Measurements from ENCODE around the gene CTTNBP2. TPM values are rescaled to one million over a fixed set of nuclear protein-coding genes. Genes with fewer than 3 reads are reported as not detected.

Gene CTTNBP2
- total RNA-seq, 1 experiment from 2014 or later: 0.48 TPM

DNA sequence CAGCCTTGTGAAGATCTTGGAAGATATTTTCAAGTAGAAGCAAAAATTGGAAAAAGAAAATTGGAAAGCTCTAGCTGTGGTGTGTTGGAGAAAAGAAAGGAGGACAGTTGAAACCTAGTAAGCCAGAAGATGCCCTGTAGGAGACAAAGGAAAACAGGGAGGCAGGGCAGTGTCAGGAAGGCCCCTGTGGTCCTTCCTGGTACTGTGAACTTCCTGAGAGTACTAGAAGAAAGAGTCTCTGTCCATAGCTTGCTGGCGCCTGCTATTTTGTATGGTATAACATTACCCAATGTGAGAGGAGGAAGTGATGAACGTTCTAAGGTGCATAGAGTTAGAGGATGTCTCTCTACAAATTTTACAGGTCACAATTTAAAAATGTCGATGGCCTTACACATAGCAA is 183.1 kb downstream of the CTTNBP2 start:
- DNase-seq (ENCODE audit: low read depth): no peak

DNA sequence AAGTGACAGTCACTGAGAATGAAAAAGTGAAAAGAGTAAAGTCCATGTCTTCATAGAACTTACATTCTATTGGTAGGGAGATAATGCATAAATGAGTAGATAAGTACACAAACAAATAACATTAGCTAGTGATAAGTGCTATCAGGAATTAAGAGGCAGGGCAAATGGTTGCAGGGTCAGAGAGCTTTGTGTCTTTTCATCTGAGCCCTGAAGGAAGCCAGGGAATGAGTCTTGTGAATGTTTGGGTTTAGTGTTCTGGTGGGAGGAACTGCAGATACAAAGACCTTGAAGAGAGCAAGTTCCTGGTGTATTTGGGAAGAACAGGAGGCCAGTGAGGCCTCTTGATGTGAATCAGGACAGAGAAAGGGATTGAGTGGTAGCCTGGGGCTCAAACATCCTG is 183.8 kb downstream of the CTTNBP2 start:
- no peak for DNase-seq (ENCODE audit: low read depth)

DNA sequence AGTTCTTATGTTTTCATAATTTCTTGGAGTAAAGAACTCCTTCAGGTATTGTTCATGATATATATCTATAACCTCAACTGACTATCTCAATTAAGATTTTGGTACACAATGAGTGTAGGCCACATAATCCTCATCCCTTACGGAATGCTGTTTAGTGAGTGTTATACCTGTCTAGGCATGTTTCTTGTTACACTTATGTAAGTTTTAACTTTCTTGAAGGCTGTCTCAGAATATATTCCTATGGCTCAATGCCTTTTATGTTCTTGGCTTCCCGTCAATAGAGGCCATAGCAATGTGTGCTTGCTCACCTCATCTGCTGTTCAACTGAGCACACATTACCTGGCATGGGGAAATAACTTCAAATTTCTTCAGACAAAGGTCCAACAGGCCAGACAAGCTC is 185.1 kb downstream of the CTTNBP2 start:
- no peak for DNase-seq (ENCODE audit: low read depth)

DNA sequence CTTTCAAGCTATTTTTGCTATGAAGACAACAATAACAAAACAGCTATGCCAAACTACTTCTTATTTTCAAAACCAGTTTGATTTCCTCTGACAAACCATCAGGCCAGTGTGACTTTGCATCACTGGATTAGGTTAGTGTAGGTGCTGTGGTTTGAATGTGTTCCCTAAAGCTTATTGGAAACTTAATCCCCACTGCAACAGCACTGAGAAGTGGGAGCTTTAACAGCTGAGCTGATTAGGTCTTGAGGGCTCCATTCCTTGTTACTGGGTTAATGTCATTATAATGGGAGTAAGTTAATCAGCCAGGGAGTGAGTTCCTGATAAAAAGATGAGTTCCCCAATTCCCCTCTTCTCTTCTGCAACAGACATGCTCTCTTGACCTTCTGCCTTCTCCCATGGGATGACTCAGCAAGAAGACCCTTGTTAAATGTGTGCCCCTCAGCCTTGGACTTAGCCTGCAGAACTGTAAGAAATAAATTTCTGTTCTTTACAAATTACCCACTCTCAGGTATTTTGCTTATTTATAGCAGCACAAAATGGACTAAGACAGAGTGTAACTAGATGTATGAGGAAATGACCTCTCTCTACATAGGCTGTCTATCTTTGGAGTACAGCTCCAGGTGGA is 186.8 kb downstream of the CTTNBP2 start:
- DNase-seq (ENCODE audit: low read depth): no peak

DNA sequence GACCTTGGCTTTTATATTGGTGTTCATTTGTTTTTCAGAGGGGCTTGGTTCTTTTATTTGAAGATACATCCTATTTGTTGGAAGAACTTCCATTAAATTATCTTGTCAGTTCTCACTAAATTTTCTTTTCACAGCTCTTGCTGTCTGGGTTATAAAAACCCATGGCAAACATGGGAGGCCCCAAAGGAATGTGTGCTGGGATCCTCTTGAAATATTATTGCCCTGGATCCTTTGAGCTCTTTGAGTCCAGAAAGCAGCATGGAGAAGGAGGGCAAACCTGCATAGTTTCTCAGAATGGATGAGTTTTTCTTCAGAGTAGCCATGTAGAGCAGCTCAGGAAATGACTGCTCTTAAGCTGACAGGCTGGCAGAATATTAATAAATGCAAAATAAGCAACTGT is 187.4 kb downstream of the CTTNBP2 start:
- no peak for DNase-seq (ENCODE audit: low read depth)

DNA sequence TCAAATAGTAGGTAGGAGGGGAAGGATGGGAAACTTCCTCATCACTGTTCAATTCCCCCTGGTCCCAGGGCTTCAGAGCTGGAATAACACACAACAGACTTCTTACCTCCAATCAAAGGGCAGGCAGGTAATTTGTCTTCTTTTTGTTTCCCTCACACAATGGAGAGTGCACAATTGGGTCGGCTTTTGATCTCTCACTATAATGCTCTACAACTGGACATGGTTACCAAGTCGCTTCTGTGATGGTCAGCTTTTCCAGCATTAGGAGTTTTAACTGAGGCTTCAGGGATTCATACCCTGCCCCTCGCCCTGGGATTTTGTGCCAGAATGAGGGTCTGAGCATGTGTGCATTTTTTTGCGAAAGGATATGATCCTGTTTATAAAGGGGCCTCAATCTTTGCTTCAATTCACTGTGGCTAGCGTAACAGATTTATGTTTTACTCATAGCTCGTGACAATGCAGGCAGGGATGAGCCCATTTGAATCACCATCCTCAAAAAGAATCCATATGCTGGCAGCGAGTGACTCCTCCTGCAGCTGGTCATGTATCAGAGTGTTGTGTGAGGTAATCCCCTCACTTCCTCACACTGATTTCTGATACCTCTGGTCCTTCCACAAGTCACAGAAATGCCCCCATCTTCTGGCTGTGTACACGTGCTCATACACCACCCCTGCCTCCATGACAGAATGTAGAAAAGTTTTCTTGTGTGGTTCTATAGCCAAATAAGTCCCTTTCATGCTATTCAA is 189.6 kb downstream of the CTTNBP2 start:
- DNase-seq (ENCODE audit: low read depth): no peak

DNA sequence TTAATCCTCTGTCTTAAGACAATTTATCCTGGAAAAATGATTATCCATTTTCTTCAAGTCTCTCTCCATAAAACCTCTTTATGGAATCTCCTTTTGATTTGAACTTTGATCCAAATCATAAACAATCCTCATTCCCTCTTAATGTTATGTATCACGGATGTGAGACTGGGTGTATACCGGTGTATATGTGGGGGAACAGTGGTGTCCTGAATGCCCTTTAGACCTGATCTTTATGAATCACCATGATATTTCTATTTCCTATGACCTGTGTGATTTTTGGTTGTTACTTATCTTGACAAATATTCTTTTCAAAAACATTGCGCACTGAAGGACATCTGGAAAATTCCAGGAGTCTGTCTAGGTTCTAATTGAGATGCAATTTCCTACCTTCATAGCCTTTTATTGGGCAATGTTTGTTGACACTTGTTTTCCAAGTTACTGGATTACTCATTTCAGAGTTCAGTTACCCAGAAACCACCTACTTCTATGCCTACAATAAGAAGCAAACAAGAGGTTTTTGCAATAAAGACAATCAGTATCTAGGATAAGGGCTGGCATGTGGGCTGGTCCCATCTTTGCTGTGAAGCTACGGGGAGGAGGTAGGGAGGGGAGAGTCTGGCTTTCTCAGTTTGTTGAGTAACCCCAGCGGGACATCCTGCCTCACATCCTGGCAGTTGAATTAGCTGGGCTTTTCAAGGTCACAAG is 190.4 kb downstream of the CTTNBP2 start:
- no peak for DNase-seq (ENCODE audit: low read depth)

DNA sequence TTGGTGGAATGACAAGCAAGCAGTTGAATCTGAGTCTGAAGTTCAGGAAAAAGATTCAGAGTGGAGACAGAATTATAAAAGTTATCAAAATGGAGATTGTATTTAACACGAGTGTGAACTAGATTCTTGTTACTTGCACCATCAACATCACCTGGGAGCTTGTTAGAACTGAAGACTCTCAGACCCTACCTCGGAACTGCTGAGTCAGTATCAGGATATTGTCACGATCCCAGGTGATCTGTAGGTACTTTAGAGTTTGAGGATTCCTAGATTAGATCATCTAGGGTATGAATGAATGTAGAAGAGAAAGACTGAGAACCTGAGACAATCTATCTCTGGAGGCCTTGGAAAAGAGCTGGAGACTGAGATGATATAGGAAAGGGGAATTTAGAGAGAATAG is 194.1 kb downstream of the CTTNBP2 start:
- DNase-seq (ENCODE audit: low read depth): no peak

DNA sequence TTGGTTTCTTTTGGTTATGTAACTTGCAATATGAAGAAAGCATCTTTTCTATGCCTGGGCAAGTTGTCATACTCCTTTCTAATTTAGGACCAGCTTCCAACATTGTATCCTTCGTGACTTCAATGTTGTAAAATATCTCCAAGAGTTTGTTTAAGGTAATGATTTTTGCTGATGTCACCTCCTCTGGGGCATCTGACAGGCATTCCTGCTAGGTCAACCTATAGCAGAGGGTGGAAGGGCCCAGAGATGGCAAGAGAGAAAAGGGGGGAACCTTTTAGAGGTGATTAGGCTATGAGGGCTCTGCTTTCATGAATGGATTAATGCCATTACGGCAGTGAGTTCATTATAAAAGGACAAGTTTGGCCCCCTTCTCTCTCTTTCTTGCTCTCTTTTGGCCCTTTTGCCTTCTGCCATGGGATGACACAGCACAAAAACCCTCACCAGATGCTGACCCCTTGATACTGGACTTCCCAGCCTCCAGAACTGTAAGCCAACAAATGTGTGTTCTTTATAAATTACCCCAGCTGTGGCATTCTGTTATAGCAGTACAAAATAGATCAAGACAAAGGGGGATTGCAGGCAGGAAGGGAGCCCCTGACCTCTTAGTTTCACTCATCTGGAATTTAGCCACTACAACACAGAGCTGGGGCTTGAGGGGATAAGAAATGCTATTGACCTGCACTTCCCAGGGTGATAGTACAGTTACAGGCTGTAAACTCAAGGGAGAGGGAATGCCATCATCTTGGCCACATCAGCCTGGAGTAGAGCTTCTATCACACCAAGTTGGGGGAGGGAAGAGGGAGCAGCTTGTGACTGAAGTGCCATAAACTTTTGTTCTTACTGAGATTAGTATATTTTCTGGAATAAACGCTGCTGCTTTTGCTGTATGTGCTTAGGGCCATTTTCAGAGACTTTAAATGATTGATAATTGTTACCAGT is 197.5 kb downstream of the CTTNBP2 start:
- DNase-seq (ENCODE audit: low read depth): no peak

DNA sequence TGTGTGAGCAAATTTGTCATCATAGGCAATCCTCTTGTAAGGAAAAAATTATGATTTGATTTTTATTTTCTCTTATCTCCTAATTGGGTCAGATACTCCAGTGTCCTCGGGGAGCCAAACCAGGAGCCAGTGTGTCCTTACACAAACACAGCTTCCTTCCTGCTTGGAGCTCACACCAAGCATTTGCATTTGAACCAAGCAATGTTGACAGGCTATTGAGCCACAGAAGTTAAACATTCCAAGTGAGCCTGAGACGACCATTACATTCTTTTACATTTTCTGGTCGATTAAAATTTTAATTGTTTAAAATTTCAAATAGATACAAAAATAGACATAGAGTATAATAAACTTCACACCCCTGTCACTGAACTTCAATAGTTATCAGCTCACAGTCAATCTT is 198.6 kb downstream of the CTTNBP2 start:
- DNase-seq (ENCODE audit: low read depth): no peak

DNA sequence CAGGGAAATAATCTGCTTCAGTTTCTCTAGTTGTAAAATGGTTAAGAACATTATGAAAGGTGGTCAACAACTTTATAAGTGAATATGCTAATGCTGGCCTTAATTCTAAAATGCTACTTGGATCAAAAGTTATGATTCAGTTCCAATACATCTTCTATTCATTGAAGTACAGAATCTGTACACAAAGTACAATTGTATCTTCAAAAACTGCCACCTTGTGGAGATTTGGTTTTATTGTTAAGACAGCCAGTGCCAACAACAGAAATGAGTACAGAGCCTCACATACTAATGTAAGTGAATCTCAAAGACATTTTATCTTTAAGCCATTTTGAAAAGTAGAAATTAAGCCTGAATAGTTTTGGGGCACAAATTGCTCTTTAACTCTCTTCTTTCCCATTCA is 199.4 kb downstream of the CTTNBP2 start:
- DNase-seq (ENCODE audit: low read depth): no peak

DNA sequence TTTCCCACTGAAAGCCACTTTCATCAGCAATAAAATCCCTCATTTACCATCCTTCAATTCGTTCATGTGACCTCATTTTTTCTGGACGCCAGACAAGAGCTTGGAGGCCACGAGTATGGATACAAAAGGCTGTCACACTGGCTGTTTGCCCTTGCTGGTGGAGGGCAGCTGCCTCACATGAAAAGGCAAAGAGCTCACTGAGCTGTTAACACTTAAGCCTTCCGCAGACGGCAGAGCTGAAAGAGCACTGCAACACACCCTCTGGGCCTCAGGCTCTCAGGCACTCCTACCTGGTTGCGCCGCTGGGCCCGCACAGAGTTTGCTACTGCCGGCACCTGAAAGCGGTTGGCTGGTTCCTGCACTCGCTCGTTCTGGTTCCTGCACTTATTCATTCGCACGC is 199.9 kb downstream of the CTTNBP2 start:
- DNase-seq (ENCODE audit: low read depth): no peak

DNA sequence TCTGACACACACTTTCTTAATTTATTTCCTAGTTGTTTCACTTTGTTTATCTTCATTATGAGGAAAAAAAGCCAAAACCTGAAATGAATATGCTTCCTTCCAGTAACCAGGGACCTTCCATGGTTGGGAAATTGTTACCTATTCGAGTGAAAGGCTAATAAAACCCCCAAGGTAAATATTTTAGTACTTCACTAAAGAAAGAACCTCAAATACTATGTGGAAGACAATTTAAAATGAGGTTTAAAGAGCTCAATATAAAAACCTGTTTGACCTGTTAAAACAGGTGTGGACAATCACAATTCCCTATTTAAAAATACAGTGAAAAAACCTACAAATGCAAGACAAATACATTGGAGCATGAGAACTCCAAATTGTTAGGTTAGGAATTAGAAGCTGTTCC is 200.8 kb downstream of the CTTNBP2 start:
- no peak for DNase-seq (ENCODE audit: low read depth)

DNA sequence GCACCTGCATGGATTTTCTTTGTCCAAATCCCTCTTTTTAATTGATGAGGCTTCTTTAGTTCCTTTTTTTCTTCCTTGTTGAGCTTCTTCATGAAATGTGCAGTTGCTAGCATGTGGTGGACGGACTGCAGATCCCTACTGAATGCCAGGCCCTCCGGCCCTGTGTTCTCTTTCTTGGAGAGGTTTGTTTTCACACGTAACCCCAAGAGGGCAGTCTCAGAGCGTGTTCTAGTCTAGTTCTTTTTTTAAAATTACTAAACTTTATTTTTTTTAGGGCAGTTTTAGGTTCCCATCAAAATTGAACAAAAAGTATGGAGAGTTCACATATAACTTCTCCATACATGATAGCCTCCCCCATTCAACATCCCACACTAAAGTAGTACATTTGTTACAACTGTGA is 203.4 kb downstream of the CTTNBP2 start:
- DNase-seq (ENCODE audit: low read depth): no peak

DNA sequence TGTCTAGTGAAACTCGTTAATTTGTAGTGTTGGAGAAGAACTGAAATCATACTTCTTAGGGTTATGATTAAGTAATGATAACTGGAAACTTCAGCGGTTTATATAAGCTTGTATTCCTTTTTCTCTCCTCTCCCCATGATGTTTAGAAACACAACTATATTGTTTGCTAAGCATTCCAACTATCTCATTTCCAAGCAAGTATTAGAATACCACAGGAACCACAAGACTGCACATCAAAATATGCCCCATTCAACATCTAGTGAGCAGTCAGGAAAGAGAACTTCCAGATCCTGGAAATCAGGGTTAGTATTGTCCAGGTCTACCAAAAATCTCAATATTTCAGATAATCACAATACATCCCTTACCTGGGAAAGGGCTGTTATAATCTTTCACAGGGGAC is 205.8 kb downstream of the CTTNBP2 start:
- DNase-seq (ENCODE audit: low read depth): no peak

DNA sequence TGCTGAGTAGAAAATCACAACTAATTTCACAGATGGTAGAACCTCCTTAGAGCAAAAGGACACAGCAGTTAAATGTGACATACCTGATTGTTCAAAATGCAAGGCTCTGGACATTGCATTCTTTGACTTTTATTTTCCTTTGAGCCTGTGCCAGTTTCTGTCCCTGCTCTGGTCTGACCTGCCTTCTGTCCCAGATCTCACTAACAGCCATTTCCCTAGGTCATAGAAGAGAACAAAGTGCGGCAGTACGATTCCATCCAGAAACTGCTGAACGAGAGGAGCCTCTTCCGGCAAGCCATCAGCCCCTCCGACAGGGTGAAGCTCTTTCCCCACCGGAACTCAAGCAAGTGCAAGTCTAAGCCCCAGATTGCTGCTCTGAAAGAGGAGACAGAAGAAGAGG is 206.6 kb downstream of the CTTNBP2 start:
- no peak for DNase-seq (ENCODE audit: low read depth)

DNA sequence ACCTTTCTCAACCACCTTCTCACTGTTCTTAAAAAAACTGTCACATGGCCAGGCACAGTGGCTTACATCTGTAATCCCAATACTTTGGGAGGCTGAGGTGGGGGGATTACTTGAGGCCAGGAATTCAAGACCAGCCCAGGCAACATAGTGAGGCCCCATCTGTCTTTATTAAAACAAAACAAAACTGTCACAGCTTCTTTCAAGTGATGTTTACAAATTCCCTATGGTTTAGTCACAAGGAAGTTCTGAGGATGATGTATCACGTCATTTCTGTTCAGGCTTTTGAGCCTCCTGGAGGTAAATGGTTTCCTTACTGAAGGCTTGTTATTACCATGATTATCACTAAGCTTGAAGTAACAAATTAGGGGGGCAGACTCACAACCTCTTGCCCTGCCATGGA is 207.2 kb downstream of the CTTNBP2 start:
- peak; percentile 7 for DNase-seq (ENCODE audit: low read depth)

DNA sequence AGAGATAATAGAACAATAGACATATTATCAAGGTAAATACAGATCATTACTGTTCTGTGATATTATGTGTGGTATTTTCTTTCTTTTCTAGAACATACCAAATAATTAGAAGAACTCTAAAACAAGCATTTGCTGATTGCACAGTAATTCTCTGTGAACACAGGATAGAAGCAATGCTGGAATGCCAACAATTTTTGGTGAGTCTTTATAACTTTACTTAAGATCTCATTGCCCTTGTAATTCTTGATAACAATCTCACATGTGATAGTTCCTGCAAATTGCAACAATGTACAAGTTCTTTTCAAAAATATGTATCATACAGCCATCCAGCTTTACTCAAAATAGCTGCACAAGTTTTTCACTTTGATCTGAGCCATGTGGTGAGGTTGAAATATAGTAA is 207.9 kb downstream of the CTTNBP2 start:
- no peak for DNase-seq (ENCODE audit: low read depth)

DNA sequence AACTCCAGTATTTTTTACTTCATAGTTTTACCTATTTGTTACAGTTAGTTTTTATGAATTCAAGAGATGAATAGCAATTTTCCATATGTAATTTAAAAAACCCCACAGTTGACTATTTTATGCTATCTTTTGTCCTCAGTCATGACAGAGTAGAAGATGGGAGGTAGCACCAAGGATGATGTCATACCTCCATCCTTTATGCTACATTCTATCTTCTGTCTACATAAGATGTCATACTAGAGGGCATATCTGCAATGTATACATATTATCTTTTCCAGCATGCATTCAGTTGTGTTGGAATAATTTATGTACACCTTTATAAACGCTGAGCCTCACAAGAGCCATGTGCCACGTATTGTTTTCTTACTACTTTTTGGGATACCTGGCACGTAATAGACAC is 209.2 kb downstream of the CTTNBP2 start:
- no peak for DNase-seq (ENCODE audit: low read depth)

DNA sequence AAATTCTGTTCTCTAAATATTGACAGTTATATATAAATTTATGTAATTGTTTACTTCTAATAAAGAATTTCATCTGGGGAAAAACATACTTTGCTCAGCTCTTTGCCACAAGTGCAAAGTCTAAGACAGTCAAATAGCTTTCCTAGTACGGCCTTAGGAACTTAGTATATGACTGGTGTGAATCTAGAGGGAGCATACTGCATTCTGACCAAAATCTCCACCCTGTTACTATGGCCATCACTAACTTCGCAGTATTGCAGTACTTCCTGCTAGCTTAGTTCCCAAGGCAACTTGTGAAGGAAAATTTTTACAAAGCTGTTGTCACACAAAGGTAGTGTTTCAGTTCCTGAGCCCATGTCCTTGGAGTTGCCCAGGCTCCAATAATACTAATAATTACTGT is 211.9 kb downstream of the CTTNBP2 start:
- DNase-seq (ENCODE audit: low read depth): no peak
